ENCODE results near the gene GPR162.

DNA sequence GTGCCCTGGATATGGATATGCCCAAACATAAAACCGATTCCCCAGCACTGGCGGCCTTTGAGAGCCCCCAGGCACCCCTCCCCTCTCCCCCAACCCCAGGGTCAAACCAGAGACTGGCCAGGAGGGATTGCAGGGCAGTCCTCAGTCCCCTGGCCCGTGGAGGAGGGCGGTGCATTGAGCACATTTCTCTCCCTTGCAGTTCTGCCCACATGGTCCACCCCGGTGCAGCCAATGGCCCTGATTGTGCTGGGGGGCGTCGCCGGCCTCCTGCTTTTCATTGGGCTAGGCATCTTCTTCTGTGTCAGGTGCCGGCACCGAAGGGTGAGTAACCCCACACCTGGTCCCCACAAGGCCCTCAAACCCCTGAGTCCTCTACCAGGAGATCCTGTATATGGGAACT, 3.4 kb upstream of the GPR162 start:
- TF ChIP-seq, protein P1, sequence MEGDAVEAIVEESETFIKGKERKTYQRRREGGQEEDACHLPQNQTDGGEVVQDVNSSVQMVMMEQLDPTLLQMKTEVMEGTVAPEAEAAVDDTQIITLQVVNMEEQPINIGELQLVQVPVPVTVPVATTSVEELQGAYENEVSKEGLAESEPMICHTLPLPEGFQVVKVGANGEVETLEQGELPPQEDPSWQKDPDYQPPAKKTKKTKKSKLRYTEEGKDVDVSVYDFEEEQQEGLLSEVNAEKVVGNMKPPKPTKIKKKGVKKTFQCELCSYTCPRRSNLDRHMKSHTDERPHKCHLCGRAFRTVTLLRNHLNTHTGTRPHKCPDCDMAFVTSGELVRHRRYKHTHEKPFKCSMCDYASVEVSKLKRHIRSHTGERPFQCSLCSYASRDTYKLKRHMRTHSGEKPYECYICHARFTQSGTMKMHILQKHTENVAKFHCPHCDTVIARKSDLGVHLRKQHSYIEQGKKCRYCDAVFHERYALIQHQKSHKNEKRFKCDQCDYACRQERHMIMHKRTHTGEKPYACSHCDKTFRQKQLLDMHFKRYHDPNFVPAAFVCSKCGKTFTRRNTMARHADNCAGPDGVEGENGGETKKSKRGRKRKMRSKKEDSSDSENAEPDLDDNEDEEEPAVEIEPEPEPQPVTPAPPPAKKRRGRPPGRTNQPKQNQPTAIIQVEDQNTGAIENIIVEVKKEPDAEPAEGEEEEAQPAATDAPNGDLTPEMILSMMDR (IDR thresholded peaks at IDR 0.05 in 8 of 11, conservative IDR thresholded peaks at IDR 0.05 in 3 of 11), result no peak
- no peak for TF ChIP-seq POLR2AphosphoS5 (IDR thresholded peaks at IDR 0.05)
- TF ChIP-seq POLR2A (IDR thresholded peaks at IDR 0.05), result no peak
